Ascending aorta (tissue), 2 donors: Measurements from ENCODE around the gene PRB2. TPM values are rescaled to one million over a fixed set of nuclear protein-coding genes. Genes with fewer than 3 reads are reported as not detected.
"Not testable (repeated sequence)": the region's sequence is repeated elsewhere in the genome, so short reads cannot be mapped to it uniquely, and the experiment has no call there.

ENCODE experiments used
- DNase-seq, 2 donors: peaks; one replicate each; pipeline ENCODE4 v3.0.0-alpha.2; 2019; ENCODE audit warnings: low spot score in 2 of 2
- H3K27ac ChIP-seq, 2 donors: fragments of 200-600 bp; sonication (generic); one replicate each; pipeline ENCODE4 v1.5.1; 2016 to 2017; ENCODE audit warnings: mild to moderate bottlenecking in 1 of 2
- H3K27me3 ChIP-seq: fragments of 200-600 bp; sonication (generic); one replicate; pipeline ENCODE4 v1.5.1; 2017
- H3K36me3 ChIP-seq, 2 donors: fragments of 200-600 bp; sonication (generic); one replicate each; pipeline ENCODE4 v1.5.1; 2016
- H3K4me1 ChIP-seq, 2 donors: fragments of 200-600 bp; sonication (generic); one replicate each; pipeline ENCODE4 v1.5.1; 2016 to 2017; ENCODE audit warnings: mild to moderate bottlenecking in 1 of 2
- H3K4me3 ChIP-seq, 2 donors: fragments of 200-600 bp; sonication (generic); one replicate each; pipeline ENCODE4 v1.5.1; 2016 to 2017; ENCODE audit warnings: mild to moderate bottlenecking in 1 of 2
- H3K9me3 ChIP-seq, 2 donors: fragments of 200-600 bp; sonication (generic); one replicate each; pipeline ENCODE4 v1.5.1; 2016
- CTCF ChIP-seq, 3 experiments: fragments of 200-600 bp in 2 of 3; fragments of 450-650 bp in 1 of 3; sonication (generic) in 2 of 3; IDR thresholded peaks; one replicate each; pipeline ENCODE4 v1.5.1; 2016 to 2019; ENCODE audit warnings: antibody characterized with exemption in 3 of 3, mild to moderate bottlenecking in 1 of 3, moderate library complexity in 1 of 3
- intact Hi-C: fragments of 100-400 bp; cut with DNase I; formaldehyde crosslinking; loops from one replicate; pipeline ENCODE4 v1.15.1; 2023
- total RNA-seq: library from RNA; depleted of rRNA; stranded (reverse); fragments of >200 nt; gene quantifications from one replicate; pipeline ENCODE4 v1.1.0, GENCODE V29; 2016

PRB2 gene
- total RNA-seq, result not detected

- H3K27me3 ChIP-seq, H3K4me1 ChIP-seq, H3K27ac ChIP-seq, H3K9me3 ChIP-seq, H3K4me3 ChIP-seq, intact Hi-C loops, H3K36me3 ChIP-seq, DNase-seq: not testable (repeated sequence)
These were observed at the start of gene PRB2 for GRCh38 chr12:11395467-11395866. Gene PRB2, minus strand, starts transcription at chr12:11395567. Its CDS starts 38 bp downstream, at chr12:11395529.

GRCh38 chr12:11437966-11438365 lies 42.6 kb upstream of the PRB2 start:
- Histone ChIP-seq H3K27ac (no peak overlapping the region), H3K36me3 (no peaks in the 10 kb centered on the region), H3K9me3 (no peaks in the 10 kb centered on the region), H3K4me1 (no peaks in the 10 kb centered on the region), H3K27me3 (no peaks in the 10 kb centered on the region), H3K4me3 (no peak overlapping the region)
- intact Hi-C loops, result no loop called here
- TF ChIP-seq CTCF (IDR thresholded peaks at IDR 0.05), result no peak
- no peak for DNase-seq

- no peak for DNase-seq
- Histone ChIP-seq H3K27ac (no peak overlapping the region), H3K9me3 (no peaks in the 10 kb centered on the region), H3K36me3 (no peaks in the 10 kb centered on the region), H3K4me3 (no peak overlapping the region), H3K4me1 (no peaks in the 10 kb centered on the region), H3K27me3 (no peaks in the 10 kb centered on the region)
- no peak for TF ChIP-seq CTCF (IDR thresholded peaks at IDR 0.05)
- intact Hi-C loops, result no loop called here
These were observed 38.3 kb upstream of the PRB2 start for GRCh38 chr12:11433664-11434063.

GRCh38 chr12:11431486-11431885 lies 36.1 kb upstream of the PRB2 start:
- no peaks in the 10 kb centered on the region for H3K4me1 ChIP-seq
- H3K9me3 ChIP-seq, result no peaks in the 10 kb centered on the region
- no peak overlapping the region for H3K4me3 ChIP-seq
- TF ChIP-seq CTCF (IDR thresholded peaks at IDR 0.05), result no peak
- DNase-seq, result no peak
- no peaks in the 10 kb centered on the region for H3K36me3 ChIP-seq
- intact Hi-C loops, result no loop called here
- H3K27ac ChIP-seq, result no peak overlapping the region
- no peaks in the 10 kb centered on the region for H3K27me3 ChIP-seq

- H3K36me3 ChIP-seq, result no peaks in the 10 kb centered on the region
- intact Hi-C loops, result no loop called here
- no peaks in the 10 kb centered on the region for H3K4me1 ChIP-seq
- H3K27ac ChIP-seq, result no peak overlapping the region
- H3K9me3 ChIP-seq, result no peaks in the 10 kb centered on the region
- no peak for DNase-seq
- TF ChIP-seq CTCF (IDR thresholded peaks at IDR 0.05), result no peak
- no peak overlapping the region for H3K4me3 ChIP-seq
- H3K27me3 ChIP-seq, result no peaks in the 10 kb centered on the region
These were observed 32.0 kb upstream of the PRB2 start for GRCh38 chr12:11427341-11427740.

GRCh38 chr12:11412731-11413130 lies 17.4 kb upstream of the PRB2 start:
- Histone ChIP-seq H3K27ac (no peak overlapping the region), H3K36me3 (no peaks in the 10 kb centered on the region), H3K4me1 (no peaks in the 10 kb centered on the region), H3K27me3 (no peaks in the 10 kb centered on the region), H3K9me3 (no peaks in the 10 kb centered on the region), H3K4me3 (no peak overlapping the region)
- TF ChIP-seq CTCF (IDR thresholded peaks at IDR 0.05), result no peak
- intact Hi-C loops, result no loop called here
- no peak for DNase-seq
